ENCODE data around the gene LACTB.
A peak's percentile ranks its signal among the peaks of the same experiment; 100 is the strongest.
"Not testable (repeated sequence)": the region's sequence is repeated elsewhere in the genome, so short reads cannot be mapped to it uniquely, and the experiment has no call there.

The LACTB gene

GRCh38 chr15:63089260-63090043 is 32.2 kb upstream of the LACTB start:
- peak; percentile 75 for DNase-seq (ENCODE audit: low spot score)

DNA sequence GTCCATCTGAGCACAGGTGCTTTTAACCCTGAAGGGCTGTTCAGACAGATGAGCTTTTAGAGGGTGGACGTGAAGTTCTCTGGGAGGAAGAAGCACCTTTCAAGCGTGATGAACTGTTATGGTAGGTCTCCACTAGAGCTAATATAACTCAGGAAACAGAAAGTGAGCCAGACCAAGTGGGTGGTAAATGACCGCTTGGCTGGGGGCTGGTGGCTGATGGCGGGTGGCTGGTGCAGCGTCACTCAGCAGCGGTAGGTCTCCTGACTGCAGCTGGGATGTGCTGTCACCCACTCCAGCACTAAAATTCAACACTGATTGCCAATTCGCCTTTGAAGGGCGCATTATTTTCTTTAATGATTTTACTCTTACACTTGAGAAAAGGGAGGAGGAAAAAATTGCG is 31.2 kb upstream of the LACTB start:
- DNase-seq (ENCODE audit: low spot score) = no peak

DNA sequence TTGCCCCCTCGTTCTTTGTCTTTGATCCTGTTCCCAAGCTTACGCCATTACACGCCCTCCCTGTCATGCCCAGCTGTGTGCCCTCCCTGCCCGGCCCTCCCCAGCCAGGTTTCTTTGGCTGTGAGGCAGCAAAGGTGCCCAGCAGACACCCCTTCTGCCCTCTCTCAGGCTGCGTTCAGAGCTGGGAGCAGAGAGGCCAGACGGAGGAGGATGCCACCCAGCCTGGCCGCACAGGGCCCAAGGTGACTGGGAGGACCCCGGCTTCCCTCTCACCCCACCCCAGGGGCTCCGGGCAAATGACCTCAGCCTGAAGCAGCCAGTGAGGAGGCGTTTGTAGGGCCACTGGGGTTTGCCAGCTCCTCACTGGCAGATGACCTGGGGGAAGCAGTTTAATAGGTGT is 30.8 kb upstream of the LACTB start:
- no peak for DNase-seq (ENCODE audit: low spot score)

DNA sequence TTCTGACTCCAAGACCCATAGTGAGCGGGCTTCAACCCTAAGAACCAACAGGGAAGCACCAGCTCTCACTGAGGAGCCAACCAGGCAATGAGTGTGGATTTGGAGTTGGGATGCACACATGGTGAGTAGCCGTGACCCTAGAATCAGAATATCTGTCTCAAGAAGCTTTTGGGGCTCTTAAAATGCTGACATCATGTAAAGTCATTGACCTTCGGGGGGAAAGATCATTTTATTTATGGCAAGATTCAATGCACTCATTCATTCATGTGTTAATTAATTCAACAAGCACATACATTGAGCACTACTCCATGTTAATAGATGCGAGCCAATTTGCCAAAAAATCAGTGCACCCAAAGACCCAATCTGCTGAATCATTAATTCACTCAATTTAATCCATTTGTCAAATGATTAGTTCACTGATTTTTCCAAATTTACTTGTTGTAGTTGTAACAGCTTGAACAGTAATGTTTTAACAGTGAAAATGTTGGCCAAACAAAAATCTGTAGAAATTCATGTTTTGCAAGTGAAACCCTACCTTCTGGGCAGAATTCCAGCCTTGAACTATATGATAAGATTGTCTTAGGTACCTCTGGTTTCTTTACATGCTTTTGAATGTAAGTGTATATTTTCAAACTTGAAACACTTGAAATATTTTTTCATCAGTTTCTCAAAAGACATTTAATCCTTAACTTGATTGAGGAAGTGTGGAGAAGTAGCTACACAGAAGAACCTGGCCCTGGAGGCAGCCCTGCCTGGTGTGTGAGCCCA is 29.8 kb upstream of the LACTB start:
- no peak for DNase-seq (ENCODE audit: low spot score)

GRCh38 chr15:63093486-63094205 is 28.0 kb upstream of the LACTB start:
- peak; percentile 82 for DNase-seq (ENCODE audit: low spot score)

DNA sequence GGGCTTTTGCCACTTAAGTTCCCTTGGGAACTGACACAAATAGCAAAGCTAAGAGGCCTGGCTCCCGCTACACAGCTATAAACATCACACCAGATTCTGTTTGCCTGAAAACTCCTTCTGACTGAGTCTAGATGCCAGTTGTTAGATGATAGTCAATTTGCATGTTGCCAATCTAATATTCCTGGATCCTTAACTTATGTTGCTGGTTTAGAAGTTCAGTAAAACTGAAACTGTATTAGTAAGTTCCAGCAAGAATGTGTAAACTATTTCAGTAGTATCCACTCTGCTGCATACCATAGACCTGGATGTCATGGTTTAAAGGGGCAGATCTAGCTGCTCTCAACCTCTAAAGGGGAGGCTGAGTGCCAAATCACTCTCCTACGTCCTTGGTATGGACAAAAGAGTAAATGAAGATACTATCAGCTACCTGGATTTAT is 27.1 kb upstream of the LACTB start:
- no peak for DNase-seq (ENCODE audit: low spot score)

DNA sequence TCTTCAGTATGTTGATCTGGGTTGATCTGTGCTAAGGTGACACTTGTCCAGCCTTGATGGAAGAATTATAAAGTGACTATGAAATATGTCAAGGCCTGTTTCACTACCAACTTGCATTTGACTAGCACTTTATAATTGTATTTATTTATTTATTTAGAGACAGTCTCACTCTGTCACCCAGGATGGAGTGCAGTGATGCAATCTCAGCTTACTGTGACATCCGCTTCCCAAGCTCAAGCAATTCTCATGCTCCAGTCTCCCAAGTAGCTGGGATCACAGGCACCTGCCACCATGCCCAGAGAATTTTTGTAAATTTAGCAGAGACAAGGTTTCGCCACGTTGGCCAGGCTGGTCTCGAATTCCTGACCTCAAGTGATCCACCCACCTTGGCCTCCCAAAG is 25.5 kb upstream of the LACTB start:
- DNase-seq (ENCODE audit: low spot score) = no peak

DNA sequence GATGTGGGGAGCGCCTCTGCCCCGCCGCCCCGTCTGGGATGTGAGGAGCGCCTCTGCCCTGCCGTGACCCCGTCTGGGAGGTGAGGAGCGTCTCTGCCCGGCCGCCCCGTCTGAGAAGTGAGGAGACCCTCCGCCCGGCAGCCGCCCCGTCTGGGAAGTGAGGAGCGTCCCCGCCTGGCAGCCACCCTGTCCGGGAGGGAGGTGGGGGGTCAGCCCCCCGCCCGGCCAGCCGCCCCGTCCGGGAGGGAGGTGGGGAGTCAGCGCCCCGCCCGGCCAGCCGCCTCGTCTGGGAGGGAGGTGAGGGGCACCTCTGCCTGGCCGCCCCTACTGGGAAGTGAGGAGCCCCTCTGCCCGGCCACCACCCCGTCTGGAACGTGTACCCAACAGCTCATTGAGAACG is 22.8 kb upstream of the LACTB start:
- not testable (repeated sequence) for DNase-seq (ENCODE audit: low spot score)

GRCh38 chr15:63099581-63099980 is 22.1 kb upstream of the LACTB start:
- DNase-seq (ENCODE audit: low spot score) = not testable (repeated sequence)

- DNase-seq (ENCODE audit: low spot score) = no peak
Observed at GRCh38 chr15:63103416-63103815, 18.2 kb upstream of the LACTB start.

DNA sequence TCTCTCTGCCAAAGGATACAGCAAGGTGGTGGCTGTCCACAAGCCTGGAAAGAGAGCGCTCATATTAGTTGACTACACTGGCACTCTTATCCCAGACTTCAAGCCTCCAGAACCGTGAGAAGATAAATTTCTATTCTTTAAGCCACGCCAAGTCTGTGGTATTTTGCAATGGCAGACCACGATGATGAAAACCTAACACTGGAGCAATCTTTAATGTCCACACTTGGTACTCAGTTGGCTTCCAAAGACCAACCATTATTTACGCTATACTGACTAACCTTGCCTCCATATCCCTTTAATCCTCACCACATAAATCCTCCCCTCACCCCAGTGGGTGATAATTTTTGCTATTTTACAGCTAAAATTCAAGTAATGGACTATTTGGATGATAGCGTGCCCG is 16.9 kb upstream of the LACTB start:
- DNase-seq (ENCODE audit: low spot score) = no peak

GRCh38 chr15:63105354-63105753 is 16.3 kb upstream of the LACTB start:
- not testable (repeated sequence) for DNase-seq (ENCODE audit: low spot score)

DNA sequence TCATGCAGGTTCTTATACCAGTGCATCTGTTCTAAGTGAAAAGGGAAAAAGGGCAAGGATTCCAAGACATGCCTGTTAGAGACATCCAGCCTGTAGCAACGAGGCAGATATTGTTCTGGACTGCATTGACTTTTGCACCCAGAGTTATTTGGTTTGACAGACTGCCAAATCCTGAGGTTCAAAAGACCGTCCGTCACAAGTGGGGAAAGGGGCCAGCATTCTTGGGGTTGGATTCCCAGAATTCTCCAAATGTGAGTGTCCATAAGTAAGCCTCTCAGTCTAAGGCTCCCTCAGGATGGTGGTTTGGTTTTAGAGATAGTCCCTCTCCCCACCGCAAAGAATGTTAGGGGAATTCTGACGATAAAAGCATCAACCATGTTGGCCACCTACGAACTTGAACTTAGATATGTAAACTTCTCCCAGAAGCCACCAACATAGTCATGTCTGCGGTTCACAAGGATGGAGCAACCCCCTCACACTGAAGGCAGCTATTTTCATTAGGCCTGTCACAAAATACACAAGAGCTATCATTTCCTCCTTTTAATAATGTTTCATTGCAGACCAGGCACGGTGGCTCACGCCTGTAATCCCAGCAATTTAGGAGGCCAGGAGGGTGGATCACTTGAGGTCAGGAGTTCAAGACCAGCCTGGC is 13.6 kb upstream of the LACTB start:
- DNase-seq (ENCODE audit: low spot score) = no peak

DNA sequence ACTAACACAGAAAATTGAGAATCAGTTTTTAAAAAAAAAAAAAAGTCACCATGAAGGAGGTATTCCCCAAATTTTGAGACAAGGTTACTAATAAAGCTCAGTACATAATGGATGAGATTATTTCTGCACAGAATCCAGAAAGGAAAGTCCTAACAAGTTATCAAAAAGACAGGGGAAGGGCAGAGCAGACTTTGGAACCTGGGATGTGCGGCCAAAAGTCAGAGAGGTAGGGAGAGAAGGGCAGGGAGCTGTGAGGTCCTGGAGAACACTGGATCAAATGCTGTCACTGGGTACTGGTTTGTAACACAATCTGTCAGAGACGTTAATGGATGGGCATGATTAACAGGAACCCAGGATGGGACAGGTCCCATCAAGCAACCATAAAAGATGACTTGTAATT is 12.2 kb upstream of the LACTB start:
- DNase-seq (ENCODE audit: low spot score) = no peak

DNA sequence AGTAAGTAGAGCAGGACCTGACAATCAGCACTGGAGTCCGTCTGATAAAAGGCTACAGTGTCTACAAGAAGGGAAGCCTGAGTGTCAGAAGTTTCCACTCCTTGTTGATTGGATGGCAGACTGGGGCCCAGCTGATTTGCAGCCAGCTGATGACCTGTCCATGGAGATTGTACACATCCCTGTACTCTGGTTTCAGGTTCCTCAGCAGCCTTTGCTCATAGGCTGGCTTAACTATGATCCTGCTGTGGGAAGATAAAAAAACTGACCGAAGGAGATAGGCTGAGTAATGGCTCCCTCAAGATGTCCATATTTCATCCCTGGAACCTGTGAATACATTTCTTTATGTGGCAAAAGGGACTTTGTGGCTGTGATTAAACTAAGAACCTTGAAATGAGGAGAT is 11.7 kb upstream of the LACTB start:
- no peak for DNase-seq (ENCODE audit: low spot score)

- no peak for DNase-seq (ENCODE audit: low spot score)
Observed at GRCh38 chr15:63110428-63111026, 11.1 kb upstream of the LACTB start.

DNA sequence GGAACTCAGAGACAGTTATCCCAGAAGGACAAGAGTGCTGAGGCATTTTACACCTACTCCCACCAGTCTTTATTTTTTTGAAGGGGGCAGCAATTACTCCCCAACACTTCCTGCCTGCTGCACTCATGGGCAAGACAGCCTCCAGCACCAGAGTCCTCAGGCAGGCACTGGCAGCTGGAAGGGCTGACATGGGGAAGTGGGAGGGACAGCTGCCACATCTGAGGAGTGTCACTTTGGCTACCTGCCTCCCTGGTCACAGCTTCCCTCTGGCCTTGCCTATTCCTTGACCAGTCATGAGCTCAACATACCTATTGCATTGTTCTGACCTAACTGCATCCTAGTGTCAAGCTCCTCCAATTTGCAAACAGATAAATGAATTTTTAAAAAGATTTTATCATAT is 10.2 kb upstream of the LACTB start:
- DNase-seq (ENCODE audit: low spot score) = no peak

- no peak for DNase-seq (ENCODE audit: low spot score)
Observed at GRCh38 chr15:63112871-63113270, 8.8 kb upstream of the LACTB start.

DNA sequence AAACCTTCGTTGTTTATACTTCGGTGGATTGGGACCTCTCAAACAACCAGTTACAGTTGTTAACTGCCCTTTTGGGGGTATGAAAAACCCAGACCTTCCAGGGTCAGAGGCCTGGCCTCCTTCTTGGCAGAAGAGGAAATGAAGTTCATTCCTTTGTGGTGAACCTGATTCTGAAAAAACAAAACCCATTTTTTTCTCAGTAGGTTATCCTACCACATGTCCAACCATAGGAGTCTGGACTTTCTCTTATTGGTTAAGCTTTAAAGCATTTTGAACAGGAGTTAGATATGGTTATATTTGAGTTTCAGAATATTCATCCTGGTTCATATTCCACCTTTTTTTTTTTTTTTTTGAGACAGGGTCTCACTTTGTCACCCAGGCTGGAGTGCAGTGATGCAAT is 7.2 kb upstream of the LACTB start:
- DNase-seq (ENCODE audit: low spot score) = no peak

- DNase-seq (ENCODE audit: low spot score) = no peak
Observed at GRCh38 chr15:63118854-63119253, 2.8 kb upstream of the LACTB start.

DNA sequence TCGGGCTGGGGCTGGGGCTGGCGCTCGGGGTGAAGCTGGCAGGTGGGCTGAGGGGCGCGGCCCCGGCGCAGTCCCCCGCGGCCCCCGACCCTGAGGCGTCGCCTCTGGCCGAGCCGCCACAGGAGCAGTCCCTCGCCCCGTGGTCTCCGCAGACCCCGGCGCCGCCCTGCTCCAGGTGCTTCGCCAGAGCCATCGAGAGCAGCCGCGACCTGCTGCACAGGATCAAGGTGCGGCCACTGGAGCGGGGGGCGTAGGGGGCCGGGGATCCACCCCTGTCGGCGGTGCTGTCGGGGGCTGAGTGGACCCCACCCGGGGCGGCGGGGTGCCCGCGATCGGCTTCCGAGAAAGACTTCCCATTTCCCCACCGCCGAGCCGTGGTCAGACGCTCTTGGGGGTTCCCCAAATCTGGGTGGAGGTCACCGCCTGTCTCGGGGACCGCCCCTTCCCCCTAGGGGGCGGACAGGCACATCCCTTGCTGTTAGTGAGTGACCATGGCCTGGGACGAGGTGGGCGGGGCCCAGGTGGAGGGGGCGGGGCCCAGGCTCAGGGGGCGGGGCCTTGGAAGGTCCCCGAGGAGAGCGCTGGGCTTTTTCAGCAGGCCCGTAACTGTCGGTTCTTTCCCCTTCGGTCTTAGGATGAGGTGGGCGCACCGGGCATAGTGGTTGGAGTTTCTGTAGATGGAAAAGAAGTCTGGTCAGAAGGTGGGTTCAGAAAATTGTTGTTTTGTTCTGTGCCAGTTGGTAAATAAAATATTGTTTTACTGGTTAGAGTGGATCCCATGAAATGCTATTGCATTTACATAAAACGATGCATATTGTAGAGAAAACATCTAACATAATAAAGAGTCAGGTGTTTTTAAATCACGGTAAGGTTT is 578 bp downstream of the LACTB start:
- peak; percentile 78 for DNase-seq (ENCODE audit: low spot score)
